ENCODE data around the gene SH3BGR. TPM values are rescaled to one million over a fixed set of nuclear protein-coding genes. Genes with fewer than 3 reads are reported as not detected.
"Not testable (repeated sequence)": the region's sequence is repeated elsewhere in the genome, so short reads cannot be mapped to it uniquely, and the experiment has no call there.

The SH3BGR gene
- total RNA-seq (ENCODE audit: low replicate concordance), result 2.2 and 2.8 TPM in 2 replicates
- long read RNA-seq, partial matches to known transcripts, result 0 of 7 reads
- long read RNA-seq, other reads (novel, unspliced or antisense), result 1 of 7 reads

- peak within 1 kb of the TSS; percentile 35 for H3K4me3 Mint-ChIP-seq
- peaks cover 14% of the 10 kb centered on the region for H3K4me1 Mint-ChIP-seq (ENCODE audit: unreplicated experiment)
- H3K36me3 Mint-ChIP-seq, result no peaks in the 10 kb centered on the region
- H3K27me3 Mint-ChIP-seq, result no peaks in the 10 kb centered on the region
- no peak for TF ChIP-seq CTCF (conservative IDR thresholded peaks at IDR 0.05)
- no peaks in the 10 kb centered on the region for H3K9me3 Mint-ChIP-seq
- DNase-seq (ENCODE audit: extremely low spot score, unreplicated experiment), result no peak
- no peak within 1 kb of the TSS for H3K27ac Mint-ChIP-seq
Measured at GRCh38 chr21:39451332-39452206, at the start of gene SH3BGR. Gene SH3BGR (plus strand): TSS chr21:39451970. CDS start chr21:39452097, 127 bp downstream.

DNA sequence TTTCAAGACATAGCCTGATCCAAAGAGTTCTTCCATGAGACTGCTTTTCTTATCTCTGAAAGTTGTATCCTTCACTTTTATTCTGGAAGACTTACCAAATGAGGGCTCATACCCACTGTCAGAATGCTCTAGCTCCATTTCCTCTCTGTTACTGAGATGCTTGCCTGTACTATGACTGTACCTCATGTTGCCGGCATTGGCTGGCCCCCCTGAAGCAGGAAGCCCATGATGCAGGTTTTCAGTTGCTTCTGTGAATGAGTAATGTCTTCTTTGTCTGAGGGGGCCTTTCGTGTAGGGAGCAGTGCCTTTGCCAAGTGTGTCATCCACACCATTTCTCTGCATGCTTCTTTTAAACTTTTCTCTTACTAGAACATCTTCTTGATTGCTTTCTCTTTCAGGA lies 45.7 kb upstream of the SH3BGR start:
- no peak overlapping the region for H3K27ac Mint-ChIP-seq
- no peak overlapping the region for H3K4me3 Mint-ChIP-seq
- H3K9me3 Mint-ChIP-seq, result no peaks in the 10 kb centered on the region
- no peaks in the 10 kb centered on the region for H3K27me3 Mint-ChIP-seq
- no peak for DNase-seq (ENCODE audit: extremely low spot score, unreplicated experiment)
- no peaks in the 10 kb centered on the region for H3K4me1 Mint-ChIP-seq (ENCODE audit: unreplicated experiment)
- no peak for TF ChIP-seq CTCF (conservative IDR thresholded peaks at IDR 0.05)
- H3K36me3 Mint-ChIP-seq, result peaks cover 20% of the 10 kb centered on the region

DNA sequence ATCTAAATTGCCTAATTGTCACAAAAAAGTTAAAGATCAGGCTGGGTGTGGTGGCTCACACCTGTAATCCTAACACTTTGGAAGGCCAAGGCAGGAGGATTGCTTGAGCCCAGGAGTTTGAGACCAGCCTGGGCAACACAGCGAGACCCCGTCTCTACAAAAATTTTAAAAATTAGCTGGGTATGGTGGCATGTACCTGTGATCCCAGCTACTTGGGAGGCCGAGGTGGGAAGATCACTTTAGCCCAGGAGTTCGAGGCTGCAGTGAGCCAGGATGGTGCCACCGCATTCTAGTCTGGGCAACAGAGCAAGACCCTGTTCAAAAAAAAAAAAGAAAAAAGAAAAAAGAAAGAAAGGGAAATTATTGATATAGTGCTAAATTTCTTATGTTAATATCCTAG lies 32.6 kb upstream of the SH3BGR start:
- H3K27me3 Mint-ChIP-seq; H3K9me3 Mint-ChIP-seq; H3K27ac Mint-ChIP-seq; DNase-seq (ENCODE audit: extremely low spot score, unreplicated experiment); H3K4me3 Mint-ChIP-seq; H3K36me3 Mint-ChIP-seq: not testable (repeated sequence)
- peaks cover 20% of the 10 kb centered on the region for H3K4me1 Mint-ChIP-seq (ENCODE audit: unreplicated experiment)

DNA sequence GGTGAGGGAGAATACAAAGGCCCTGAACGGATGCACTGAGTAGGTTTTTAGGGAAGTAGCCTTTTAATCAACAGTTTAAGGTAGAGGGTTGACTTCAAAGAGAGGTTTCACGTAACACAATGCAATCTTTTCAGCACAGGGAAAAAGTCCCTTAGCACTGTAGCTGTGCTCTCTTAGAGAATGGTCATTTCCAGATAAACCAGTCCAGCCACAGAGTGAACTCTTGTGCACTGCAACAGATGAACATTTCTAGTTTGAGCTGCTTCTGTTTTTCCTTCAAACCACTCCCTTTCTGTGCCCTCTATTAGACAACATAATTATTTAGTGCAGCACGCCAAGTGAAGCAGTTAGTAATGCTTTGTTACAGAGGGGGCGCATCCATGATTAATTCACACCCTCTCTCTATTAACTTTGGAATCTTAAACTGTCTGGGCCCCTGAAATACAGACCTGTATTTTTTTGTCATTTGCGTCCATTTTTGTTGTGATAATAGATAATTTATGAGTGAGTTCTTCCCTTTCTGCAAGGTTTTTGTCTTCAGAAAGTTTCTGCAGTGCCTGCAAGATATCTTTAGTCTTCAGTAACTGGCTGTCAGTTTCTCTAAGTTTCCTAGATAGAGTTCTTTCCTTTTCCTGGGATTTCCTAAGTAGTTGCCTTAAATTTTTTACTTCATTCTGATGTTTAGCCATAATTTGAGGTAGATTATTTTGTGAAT lies 29.1 kb upstream of the SH3BGR start:
- Mint-ChIP-seq H3K9me3 (no peaks in the 10 kb centered on the region), H3K27ac (peak overlapping the region; percentile 83), H3K36me3 (no peaks in the 10 kb centered on the region), H3K4me3 (peak overlapping the region; percentile 66), H3K27me3 (no peaks in the 10 kb centered on the region), H3K4me1 (ENCODE audit: unreplicated experiment) (peaks cover 20% of the 10 kb centered on the region)
- no peak for TF ChIP-seq CTCF (conservative IDR thresholded peaks at IDR 0.05)
- no peak for DNase-seq (ENCODE audit: extremely low spot score, unreplicated experiment)

DNA sequence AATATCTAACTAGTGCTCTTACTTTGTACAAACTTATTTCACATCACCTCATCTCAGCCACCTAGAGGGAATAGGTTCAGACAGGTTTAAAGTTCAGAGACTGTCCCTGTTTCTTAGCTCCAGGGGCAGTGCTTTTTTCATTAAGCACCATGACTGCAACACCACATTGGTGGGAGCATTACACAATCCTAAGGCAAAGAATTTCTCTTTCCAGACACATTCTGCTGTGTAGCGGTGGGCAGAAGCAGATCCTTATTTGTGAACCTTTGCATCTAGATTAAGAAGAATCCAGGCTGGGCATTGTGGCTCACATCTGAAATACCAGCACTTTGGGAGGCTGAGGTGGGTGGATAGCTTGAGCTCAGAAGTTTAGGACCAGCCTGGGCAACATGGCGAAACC lies 22.3 kb upstream of the SH3BGR start:
- H3K4me3 Mint-ChIP-seq, result no peak overlapping the region
- H3K9me3 Mint-ChIP-seq, result no peaks in the 10 kb centered on the region
- H3K27me3 Mint-ChIP-seq, result no peaks in the 10 kb centered on the region
- no peak for TF ChIP-seq CTCF (conservative IDR thresholded peaks at IDR 0.05)
- no peaks in the 10 kb centered on the region for H3K36me3 Mint-ChIP-seq
- no peak for DNase-seq (ENCODE audit: extremely low spot score, unreplicated experiment)
- H3K27ac Mint-ChIP-seq, result no peak overlapping the region
- H3K4me1 Mint-ChIP-seq (ENCODE audit: unreplicated experiment), result peaks cover 10% of the 10 kb centered on the region

GRCh38 chr21:39430016-39430415 lies 21.8 kb upstream of the SH3BGR start:
- Mint-ChIP-seq H3K4me3 (no peak overlapping the region), H3K36me3 (no peaks in the 10 kb centered on the region), H3K27ac (no peak overlapping the region), H3K4me1 (ENCODE audit: unreplicated experiment) (peaks cover 10% of the 10 kb centered on the region), H3K27me3 (no peaks in the 10 kb centered on the region), H3K9me3 (no peaks in the 10 kb centered on the region)
- no peak for TF ChIP-seq CTCF (conservative IDR thresholded peaks at IDR 0.05)
- no peak for DNase-seq (ENCODE audit: extremely low spot score, unreplicated experiment)
